Heart left ventricle (tissue), 16 donors: ENCODE results near the gene LIN7B. TPM values are rescaled to one million over a fixed set of nuclear protein-coding genes. Genes with fewer than 3 reads are reported as not detected.
A peak's percentile ranks its signal among the peaks of the same experiment; 100 is the strongest.

ENCODE experiments used
- ATAC-seq, 4 donors: fragments of 200-7000 bp; cut with Tn5 transposase; one replicate each; pipeline ENCODE4 v1.9.1; 2020 to 2022; ENCODE audit warnings: moderate library complexity in 4 of 4, mild to moderate bottlenecking in 3 of 4, moderate number of reproducible peaks in 1 of 4
- DNase-seq, 5 donors: peaks; one replicate each; pipeline ENCODE4 v3.0.0-alpha.2; 2020
- H3K27ac ChIP-seq, 12 donors: fragments of 200-600 bp; sonication (generic) in 4 of 12; one replicate each; pipeline versions ENCODE4 v1.5.0 to v1.8.0; 2016 to 2022; ENCODE audit warnings: mild to moderate bottlenecking in 2 of 12
- H3K27me3 ChIP-seq, 9 donors: fragments of 200-600 bp; sonication (generic) in 2 of 9; one replicate each; pipeline versions ENCODE4 v1.5.1 to v1.8.0; 2016 to 2022; ENCODE audit warnings: mild to moderate bottlenecking in 3 of 9
- H3K36me3 ChIP-seq, 9 donors: fragments of 200-600 bp; sonication (generic) in 2 of 9; one replicate each; pipeline versions ENCODE4 v1.5.0 to v1.8.0; 2018 to 2022; ENCODE audit warnings: mild to moderate bottlenecking in 2 of 9
- H3K4me1 ChIP-seq, 12 donors: fragments of 200-600 bp; sonication (generic) in 4 of 12; one replicate each; pipeline versions ENCODE4 v1.5.0 to v1.8.0; 2016 to 2022; ENCODE audit warnings: mild to moderate bottlenecking in 3 of 12
- H3K4me3 ChIP-seq, 12 donors: fragments of 200-600 bp; sonication (generic) in 4 of 12; one replicate each; pipeline versions ENCODE4 v1.5.0 to v1.8.0; 2017 to 2022; ENCODE audit warnings: mild to moderate bottlenecking in 9 of 12, moderate library complexity in 4 of 12
- H3K9me3 ChIP-seq, 12 donors: fragments of 200-600 bp; sonication (generic) in 4 of 12; one replicate each; pipeline versions ENCODE4 v1.5.0 to v1.8.0; 2016 to 2022; ENCODE audit warnings: mild to moderate bottlenecking in 1 of 12
- POLR2A ChIP-seq, 2 donors: fragments of 450-650 bp; IDR thresholded peaks; one replicate each; pipeline ENCODE4 v1.6.1; 2017; ENCODE audit warnings: antibody characterized with exemption in 2 of 2, mild to moderate bottlenecking in 2 of 2, moderate library complexity in 2 of 2
- WGBS, 4 donors: extraction: QIAGEN DNeasy Blood & Tissue Kit in 2 of 4; methylation state at CpG; one replicate each; pipeline versions ENCODE4 v1.1.5 to v1.1.7; 2013 to 2018; 5-methylcytosine and 5-hydroxymethylcytosine counted together
- intact Hi-C, 10 donors: fragments of 100-400 bp; cut with DNase I; formaldehyde crosslinking; loops; one replicate each; pipeline versions ENCODE4 v1.11.1 to v1.14.2; 2022
- polyA plus RNA-seq, 2 donors: library from polyadenylated mRNA; stranded (reverse); fragments of 200-250 nt; gene quantifications; one replicate each; pipeline ENCODE4 v1.2.3, GENCODE V29; 2013
- total RNA-seq, 9 donors: library from RNA; depleted of rRNA in 2 of 9; stranded (reverse); fragments of >200 nt in 2 of 9; fragmentation: NEBNext Ultra II Directional in 3 of 9; extraction: Animal tissue kit (Norgen Biotek cat#: 25700) in 3 of 9; gene quantifications; one replicate each; pipeline versions ENCODE4 v1.1.0 to v1.2.4, GENCODE V29; 2016 to 2023
- TF ChIP-seq, protein P1 (sequence below), 12 donors: fragments of 200-600 bp; sonication (generic) in 4 of 12; IDR thresholded peaks; one replicate each; pipeline versions ENCODE4 v1.5.0 to v1.8.0; 2018 to 2022; ENCODE audit warnings: antibody characterized with exemption in 12 of 12, mild to moderate bottlenecking in 5 of 12
- donor health status: ischemic (EF 13 %, LVEDD 7.1; RV severe dilation, severe dysfunction).
- donor health status: healthy with polysubstance abuse.
- donor health status: DM: no; HTN: yes; CAD: no.
- donor health status: DM: no; HTN: no; CAD: no.
- donor health status: ischemic (EF 25% LVEDD 6.9; RV normal size, moderate dysfunction).
- donor health status: ischemic (EF 25% LVEDD 5.7; RV mildly dilated, moderate dysfunction).
- donor health status: healthy.
- donor health status: DM: yes; HTN: yes; CAD: no.
- donor health status: ischemic (EF 35%, LVEDD 5.7; RV mildly dilated, moderate dysfunction).
- donor health status: nonischemic (EF 11% LVEDD 7.7; RV severe dilation, severe dysfunction).
- donor health status: DM: yes; HTN: yes; CAD: no.
- donor health status: PGD.
- donor health status: ischemic (EF 29% LVEDD 5.4; RV normal size, mild dysfunction).
- donor health status: nonischemic (EF 23%, LVEDD 6.1; RV moderate dilation, normal function).

The LIN7B gene
- total and polyA plus RNA-seq, 11 donors: 12.6 to 55.8 (median 22.6) TPM

DNA sequence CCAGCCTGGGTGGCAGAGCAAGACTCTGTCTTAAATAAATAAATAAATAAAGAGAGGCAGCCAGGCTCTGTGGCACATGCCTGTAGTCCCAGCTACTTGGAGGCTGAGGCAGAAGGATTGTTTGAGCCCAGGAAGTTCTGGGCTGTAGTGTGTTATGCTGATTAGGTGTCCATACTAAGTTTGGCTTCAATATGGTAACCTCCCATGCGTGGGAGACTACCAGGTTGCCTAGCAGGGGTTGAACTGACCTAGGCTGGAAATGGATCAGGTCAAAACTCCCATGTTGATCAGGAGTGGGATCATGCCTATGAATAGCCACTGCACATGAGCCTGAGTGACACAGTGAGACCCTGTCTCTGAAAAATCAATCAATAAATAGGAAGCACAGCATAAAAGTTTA lies 32.9 kb upstream of the LIN7B start:
- H3K9me3 ChIP-seq: no peaks in the 10 kb centered on the region
- ATAC-seq (no peak), DNase-seq (no peak)
- intact Hi-C loops: no loop called here
- peaks cover 0 to 10% (median 8%) of the 10 kb centered on the region in 12 donors for H3K4me1 ChIP-seq
- H3K36me3 ChIP-seq: no peaks in the 10 kb centered on the region
- H3K4me3 ChIP-seq: no peak overlapping the region
- H3K27me3 ChIP-seq: peaks cover 0 to 3% (median 0%) of the 10 kb centered on the region in 9 donors
- H3K27ac ChIP-seq: no peak overlapping the region
- 76 to 100% (median 91%) methylated on average over 1 of the region's 1 CpG for WGBS, 4 donors
- TF ChIP-seq, protein P1, sequence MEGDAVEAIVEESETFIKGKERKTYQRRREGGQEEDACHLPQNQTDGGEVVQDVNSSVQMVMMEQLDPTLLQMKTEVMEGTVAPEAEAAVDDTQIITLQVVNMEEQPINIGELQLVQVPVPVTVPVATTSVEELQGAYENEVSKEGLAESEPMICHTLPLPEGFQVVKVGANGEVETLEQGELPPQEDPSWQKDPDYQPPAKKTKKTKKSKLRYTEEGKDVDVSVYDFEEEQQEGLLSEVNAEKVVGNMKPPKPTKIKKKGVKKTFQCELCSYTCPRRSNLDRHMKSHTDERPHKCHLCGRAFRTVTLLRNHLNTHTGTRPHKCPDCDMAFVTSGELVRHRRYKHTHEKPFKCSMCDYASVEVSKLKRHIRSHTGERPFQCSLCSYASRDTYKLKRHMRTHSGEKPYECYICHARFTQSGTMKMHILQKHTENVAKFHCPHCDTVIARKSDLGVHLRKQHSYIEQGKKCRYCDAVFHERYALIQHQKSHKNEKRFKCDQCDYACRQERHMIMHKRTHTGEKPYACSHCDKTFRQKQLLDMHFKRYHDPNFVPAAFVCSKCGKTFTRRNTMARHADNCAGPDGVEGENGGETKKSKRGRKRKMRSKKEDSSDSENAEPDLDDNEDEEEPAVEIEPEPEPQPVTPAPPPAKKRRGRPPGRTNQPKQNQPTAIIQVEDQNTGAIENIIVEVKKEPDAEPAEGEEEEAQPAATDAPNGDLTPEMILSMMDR (IDR thresholded peaks at IDR 0.05): no peak
- no peak for TF ChIP-seq POLR2A (IDR thresholded peaks at IDR 0.05)

DNA sequence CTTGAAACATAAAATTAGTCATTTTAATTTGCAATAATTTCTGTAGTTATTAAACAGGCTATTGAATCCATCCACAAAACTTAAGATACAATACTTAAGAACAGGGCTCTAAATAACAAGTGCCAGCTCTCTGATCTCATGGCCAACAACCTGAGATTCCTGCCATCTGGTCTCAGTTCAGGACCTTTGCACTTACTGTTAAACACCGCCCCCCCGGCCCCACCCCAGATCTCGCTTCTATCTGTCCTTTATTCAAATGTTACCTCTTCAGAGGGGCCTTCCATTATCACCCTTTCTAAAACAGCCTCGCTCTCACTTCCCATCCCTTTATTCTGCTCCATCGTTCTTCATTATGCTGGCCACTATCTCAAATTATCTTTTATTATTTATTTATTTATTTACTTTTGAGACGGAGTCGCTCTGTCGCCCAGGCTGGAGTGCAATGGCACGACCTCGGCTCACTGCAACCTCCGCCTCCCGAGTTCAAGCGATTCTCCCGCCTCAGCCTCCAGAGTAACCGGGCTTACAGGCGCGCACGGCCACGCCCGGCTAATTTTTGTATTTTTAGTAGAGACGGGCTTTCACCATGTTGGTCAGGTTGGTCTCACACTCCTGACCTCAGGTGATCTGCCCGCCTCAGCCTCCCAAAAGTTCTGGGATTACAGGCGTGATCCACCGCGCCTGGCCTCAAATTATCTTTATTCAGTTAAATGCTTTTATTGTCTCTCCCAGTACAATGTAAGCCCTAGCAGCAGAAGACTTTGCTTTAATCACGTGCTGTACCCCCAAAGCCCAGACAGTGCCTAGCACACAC lies 29.8 kb upstream of the LIN7B start:
- DNase-seq: no peak
- Histone ChIP-seq H3K9me3 (no peaks in the 10 kb centered on the region), H3K4me3 (peak overlapping the region in 11 of 12 donors; percentile 83 to 99 (median 90)), H3K4me1 (peaks cover 0 to 36% (median 27%) of the 10 kb centered on the region in 12 donors), H3K27ac (peak overlapping the region; percentile 42 to 94 (median 87)), H3K27me3 (peaks cover 0 to 3% (median 0%) of the 10 kb centered on the region in 9 donors), H3K36me3 (peaks cover 0 to 28% (median 22%) of the 10 kb centered on the region in 9 donors)
- TF ChIP-seq, protein P1 (IDR thresholded peaks at IDR 0.05): no peak
- no peak for TF ChIP-seq POLR2A (IDR thresholded peaks at IDR 0.05)
- WGBS, 4 donors: 69 to 71% (median 70%) methylated on average over 26 of the region's 26 CpGs
- ATAC-seq: no peak
- intact Hi-C loops: loop anchor here in 1 of 10 donors (5.0 kb wide), 1 partner anchor 73 kb away; the partner anchor contains the start of genes HRC and TRPM4

GRCh38 chr19:49085020-49085867 lies 28.9 kb upstream of the LIN7B start, which contains the start of gene SNRNP70:
TSS of gene SNRNP70 (plus strand) at chr19:49085451. CDS start at chr19:49086415, 964 bp downstream.
- Histone ChIP-seq H3K27me3 (peaks cover 0 to 3% (median 0%) of the 10 kb centered on the region in 9 donors), H3K27ac (peak within 1 kb of the TSS; percentile 42 to 94 (median 87)), H3K9me3 (no peaks in the 10 kb centered on the region), H3K36me3 (peaks cover under 1 to 36% (median 30%) of the 10 kb centered on the region in 9 donors), H3K4me3 (peak within 1 kb of the TSS; percentile 81 to 99 (median 90)), H3K4me1 (peaks cover 0 to 36% (median 27%) of the 10 kb centered on the region in 12 donors)
- 0 to 1% (median 0%) methylated on average over 52 to 89 of the region's 89 CpGs for WGBS, 4 donors
- peak; percentile 99 to 100 (median 99) for DNase-seq
- ATAC-seq: peak; percentile 98 to 100 (median 98)
- TF ChIP-seq POLR2A (IDR thresholded peaks at IDR 0.05): peak in 1 of 2 donors; percentile 76
- TF ChIP-seq, protein P1 (IDR thresholded peaks at IDR 0.05): no peak
- intact Hi-C loops: loop anchor here in 1 of 10 donors (5.0 kb wide), 1 partner anchor 72 kb away; the partner anchor contains the start of genes HRC and TRPM4
